ENCODE results near the gene HTRA1. TPM values are rescaled to one million over a fixed set of nuclear protein-coding genes. Genes with fewer than 3 reads are reported as not detected.

HTRA1 gene
- total RNA-seq, 4 donors from 2014 or later = 6.3 to 62.2 (median 25.8) TPM

- Histone ChIP-seq H3K27ac (peak overlapping the region; percentile 40 to 80 (median 73)), H3K9me3 (no peaks in the 10 kb centered on the region), H3K27me3 (peaks cover 0 to 36% (median 0%) of the 10 kb centered on the region in 4 donors), H3K4me3 (no peak overlapping the region), H3K36me3 (no peaks in the 10 kb centered on the region), H3K4me1 (peaks cover 14 to 83% (median 49%) of the 10 kb centered on the region in 3 donors)
- WGBS, 2 donors = 40 to 60% methylated on average over 1 of the region's 20 CpGs
- no peak for DNase-seq
- intact Hi-C loops (cut with DNase I) = no loop called here
- TF ChIP-seq, protein P1, sequence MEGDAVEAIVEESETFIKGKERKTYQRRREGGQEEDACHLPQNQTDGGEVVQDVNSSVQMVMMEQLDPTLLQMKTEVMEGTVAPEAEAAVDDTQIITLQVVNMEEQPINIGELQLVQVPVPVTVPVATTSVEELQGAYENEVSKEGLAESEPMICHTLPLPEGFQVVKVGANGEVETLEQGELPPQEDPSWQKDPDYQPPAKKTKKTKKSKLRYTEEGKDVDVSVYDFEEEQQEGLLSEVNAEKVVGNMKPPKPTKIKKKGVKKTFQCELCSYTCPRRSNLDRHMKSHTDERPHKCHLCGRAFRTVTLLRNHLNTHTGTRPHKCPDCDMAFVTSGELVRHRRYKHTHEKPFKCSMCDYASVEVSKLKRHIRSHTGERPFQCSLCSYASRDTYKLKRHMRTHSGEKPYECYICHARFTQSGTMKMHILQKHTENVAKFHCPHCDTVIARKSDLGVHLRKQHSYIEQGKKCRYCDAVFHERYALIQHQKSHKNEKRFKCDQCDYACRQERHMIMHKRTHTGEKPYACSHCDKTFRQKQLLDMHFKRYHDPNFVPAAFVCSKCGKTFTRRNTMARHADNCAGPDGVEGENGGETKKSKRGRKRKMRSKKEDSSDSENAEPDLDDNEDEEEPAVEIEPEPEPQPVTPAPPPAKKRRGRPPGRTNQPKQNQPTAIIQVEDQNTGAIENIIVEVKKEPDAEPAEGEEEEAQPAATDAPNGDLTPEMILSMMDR (IDR thresholded peaks at IDR 0.05) = no peak
- TF ChIP-seq POLR2A (IDR thresholded peaks at IDR 0.05) = no peak
Observed at GRCh38 chr10:122494173-122494820, 32.9 kb downstream of the HTRA1 start.

DNA sequence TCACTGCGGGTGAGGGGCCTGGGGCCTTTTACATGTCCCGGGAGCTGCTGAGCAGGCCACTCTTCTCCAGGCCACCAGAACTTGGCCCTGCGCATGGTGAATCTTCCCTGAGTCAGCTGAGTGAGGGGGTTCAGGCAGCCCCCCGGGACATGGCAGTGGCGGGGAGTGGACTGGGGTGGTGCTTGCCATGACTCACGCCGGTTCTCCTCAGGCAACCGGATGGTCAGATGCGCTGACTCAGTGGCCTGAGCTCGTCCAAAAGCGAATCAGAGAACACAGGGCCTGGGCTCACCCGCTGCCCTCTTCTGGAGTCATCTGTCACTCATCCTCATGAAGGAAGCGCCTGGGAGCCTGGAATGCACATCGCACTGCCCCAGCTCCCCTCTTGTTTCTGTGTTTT is 33.5 kb downstream of the HTRA1 start:
- intact Hi-C loops (cut with DNase I) = no loop called here
- peaks cover 0 to 36% (median 0%) of the 10 kb centered on the region in 4 donors for H3K27me3 ChIP-seq
- peaks cover 19 to 83% (median 52%) of the 10 kb centered on the region in 3 donors for H3K4me1 ChIP-seq
- no peaks in the 10 kb centered on the region for H3K36me3 ChIP-seq
- DNase-seq = no peak
- WGBS, 2 donors = 68 to 69% methylated on average over 4 of the region's 14 CpGs
- no peak for TF ChIP-seq POLR2A (IDR thresholded peaks at IDR 0.05)
- TF ChIP-seq, protein P1 (IDR thresholded peaks at IDR 0.05) = no peak
- H3K9me3 ChIP-seq = no peaks in the 10 kb centered on the region
- peak overlapping the region; percentile 40 to 80 (median 73) for H3K27ac ChIP-seq
- H3K4me3 ChIP-seq = no peak overlapping the region

- H3K27me3 ChIP-seq = peaks cover 0 to 32% (median 0%) of the 10 kb centered on the region in 4 donors
- H3K9me3 ChIP-seq = no peaks in the 10 kb centered on the region
- intact Hi-C loops (cut with DNase I) = no loop called here
- DNase-seq = no peak
- WGBS, 2 donors = 37 to 39% methylated on average over 12 of the region's 12 CpGs
- H3K27ac ChIP-seq = peak overlapping the region; percentile 40 to 82 (median 73)
- TF ChIP-seq, protein P1 (IDR thresholded peaks at IDR 0.05) = no peak
- TF ChIP-seq POLR2A (IDR thresholded peaks at IDR 0.05) = no peak
- H3K4me3 ChIP-seq = no peak overlapping the region
- peaks cover 22 to 83% (median 52%) of the 10 kb centered on the region in 3 donors for H3K4me1 ChIP-seq
- no peaks in the 10 kb centered on the region for H3K36me3 ChIP-seq
Observed at GRCh38 chr10:122495406-122496340, 34.3 kb downstream of the HTRA1 start.

GRCh38 chr10:122497241-122497640 is 35.9 kb downstream of the HTRA1 start:
- H3K4me1 ChIP-seq = peaks cover 22 to 67% (median 46%) of the 10 kb centered on the region in 3 donors

More at GRCh38 chr10:122497241-122497640, 35.9 kb downstream of the HTRA1 start:
- TF ChIP-seq, protein P1 (IDR thresholded peaks at IDR 0.05) = no peak
- no peak for TF ChIP-seq POLR2A (IDR thresholded peaks at IDR 0.05)
- H3K36me3 ChIP-seq = no peaks in the 10 kb centered on the region
- DNase-seq = no peak
- intact Hi-C loops (cut with DNase I) = no loop called here
- H3K27ac ChIP-seq = no peak overlapping the region
- no peaks in the 10 kb centered on the region for H3K9me3 ChIP-seq
- 89 to 95% methylated on average over 2 of the region's 2 CpGs for WGBS, 2 donors
- no peak overlapping the region for H3K4me3 ChIP-seq
- peaks cover 0 to 16% (median 0%) of the 10 kb centered on the region in 4 donors for H3K27me3 ChIP-seq

Measured in esophagus squamous epithelium (tissue), 5 donors.